HTR-8/SVneo (cell line): Measurements from ENCODE around the gene WDR49.

Source experiments
- DNase-seq: peaks from one replicate; pipeline ENCODE4 v3.0.0; 2011; ENCODE audit warnings: low spot score, mixed read lengths; ENCODE audit not compliant: insufficient read length
- FAIRE-seq: peaks from 2 replicates; lab custom pipeline; 2011; peaks lifted over from hg19 to GRCh38; lab: Jason Lieb, UNC

Gene WDR49

DNA sequence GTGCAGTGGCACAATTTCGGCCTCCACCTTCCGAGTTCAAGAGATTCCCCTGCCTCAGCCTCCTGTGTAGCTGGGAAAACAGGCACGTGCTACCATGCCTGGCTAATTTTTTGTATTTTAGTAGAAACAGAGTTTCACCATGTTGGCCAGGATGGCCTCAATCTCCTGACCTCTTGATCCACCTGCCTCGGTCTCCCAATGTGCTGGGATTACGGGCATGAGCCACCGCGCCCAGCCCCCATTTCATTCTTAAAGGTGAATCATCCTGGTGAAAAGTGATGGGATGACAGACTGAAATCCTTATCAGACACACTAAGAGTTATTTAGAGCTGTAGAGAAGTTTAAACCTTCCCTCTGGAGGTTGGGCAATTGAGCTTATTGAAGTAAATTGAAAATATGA is 155.8 kb downstream of the WDR49 start:
- no peak for FAIRE-seq

DNA sequence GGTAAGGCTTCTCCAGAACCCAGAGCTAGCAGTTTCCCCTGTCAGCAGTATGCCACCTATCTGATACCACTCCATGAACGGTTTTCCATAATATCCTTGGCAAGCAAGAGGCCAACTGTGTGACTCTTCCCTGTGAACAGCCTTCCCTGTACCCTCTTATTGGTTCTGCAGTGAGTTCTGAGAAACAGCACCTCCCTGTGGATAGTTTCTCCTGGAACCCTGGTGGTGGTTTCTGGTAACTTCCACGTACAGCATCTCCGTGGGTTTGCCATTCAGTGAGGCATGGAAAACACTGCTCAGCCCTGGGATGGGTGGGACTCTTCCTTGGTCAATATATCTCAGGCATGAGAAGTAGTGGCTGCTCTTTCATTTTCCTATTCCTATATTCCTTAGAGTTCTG is 160.5 kb downstream of the WDR49 start:
- DNase-seq = no peak
- no peak for FAIRE-seq

More for the DNA sequence above, 155.8 kb downstream of the WDR49 start:
- DNase-seq = no peak

GRCh38 chr3:167491621-167492020 is 162.1 kb downstream of the WDR49 start:
- DNase-seq (no peak), FAIRE-seq (no peak)

- DNase-seq (no peak), FAIRE-seq (no peak)
These were observed 164.2 kb downstream of the WDR49 start for GRCh38 chr3:167489571-167489970.

DNA sequence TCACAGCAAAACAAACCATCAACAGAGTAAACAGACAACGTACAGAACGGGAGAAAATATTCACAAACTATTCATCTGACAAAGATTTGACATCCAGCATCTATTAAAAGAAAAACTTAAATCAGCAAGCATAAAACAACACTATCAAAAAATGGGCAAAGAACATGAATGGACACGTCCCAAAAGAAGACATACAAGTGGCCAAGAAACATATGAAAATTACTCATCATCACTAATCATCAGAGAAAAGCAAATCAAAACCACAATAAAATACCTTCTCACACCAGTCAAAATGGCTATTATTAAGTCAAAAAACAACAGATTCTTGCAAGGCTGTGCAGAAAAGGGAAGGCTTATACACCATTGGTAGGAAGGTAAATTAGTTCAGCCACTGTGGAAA is 166.2 kb downstream of the WDR49 start:
- no peak for FAIRE-seq

GRCh38 chr3:167484551-167484950 is 169.2 kb downstream of the WDR49 start:
- FAIRE-seq (no peak), DNase-seq (no peak)

More for the DNA sequence above, 166.2 kb downstream of the WDR49 start:
- DNase-seq = no peak

DNA sequence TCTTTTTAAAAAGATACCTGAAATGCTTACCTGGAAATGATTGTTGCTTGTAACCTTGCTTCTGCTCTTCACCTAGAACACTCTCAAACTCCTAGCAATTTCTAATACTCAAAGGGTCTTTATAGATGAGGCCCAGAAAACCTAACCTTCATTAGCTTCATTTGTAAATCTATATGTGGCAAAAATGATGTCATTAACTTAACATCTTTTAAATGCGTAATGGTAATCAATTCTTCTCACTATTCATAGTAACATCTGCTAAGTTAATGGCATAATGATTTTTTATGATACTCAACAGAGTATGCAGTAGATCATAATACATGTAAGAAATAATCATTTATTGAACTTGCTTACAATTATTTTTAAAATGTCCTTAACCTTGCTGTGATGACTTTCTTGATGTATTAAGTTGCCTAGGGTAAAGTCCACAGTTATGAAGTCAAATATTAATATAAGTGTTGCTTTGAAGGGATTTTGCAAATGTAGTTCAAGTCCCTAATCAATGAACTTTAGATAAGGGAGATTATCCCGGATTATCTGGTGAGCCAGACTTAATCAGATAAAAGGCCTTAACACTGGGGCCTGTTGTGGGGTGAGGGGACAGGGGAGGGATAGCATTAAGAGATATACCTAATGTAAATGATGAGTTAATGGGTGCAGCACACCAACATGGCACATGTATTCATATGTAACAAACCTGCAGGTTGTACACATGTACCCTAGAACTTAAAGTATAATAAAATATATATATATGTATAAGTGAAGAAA is 169.8 kb downstream of the WDR49 start:
- DNase-seq (no peak), FAIRE-seq (no peak)

- FAIRE-seq = no peak
- no peak for DNase-seq
These were observed 172.6 kb downstream of the WDR49 start for GRCh38 chr3:167481164-167481563.

DNA sequence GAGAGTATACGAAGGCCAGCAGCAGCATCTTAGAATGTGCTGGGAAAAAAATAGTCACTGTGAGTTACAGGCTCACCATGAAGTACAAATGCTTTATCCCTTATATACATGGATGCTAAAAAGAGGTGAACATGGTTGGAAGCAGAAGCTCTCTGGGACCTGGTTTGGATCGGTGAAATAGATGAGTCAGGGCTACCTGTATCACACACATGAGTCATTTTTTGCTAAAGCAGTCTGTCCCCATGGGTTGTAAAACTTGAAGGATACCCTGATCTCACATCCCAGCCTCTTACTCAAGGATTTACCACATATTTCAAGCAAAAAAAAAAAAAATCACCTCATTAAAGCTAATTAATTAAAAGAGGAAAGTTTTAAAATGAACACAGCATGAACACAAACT is 173.0 kb downstream of the WDR49 start:
- FAIRE-seq = no peak

GRCh38 chr3:167473863-167474262 is 179.9 kb downstream of the WDR49 start, which contains the start of gene SERPINI2:
SERPINI2 (minus strand) TSS chr3:167474042; CDS start chr3:167471834, 2,208 bp downstream.
- FAIRE-seq (no peak), DNase-seq (no peak)

More for the DNA sequence above, 173.0 kb downstream of the WDR49 start:
- DNase-seq = no peak

DNA sequence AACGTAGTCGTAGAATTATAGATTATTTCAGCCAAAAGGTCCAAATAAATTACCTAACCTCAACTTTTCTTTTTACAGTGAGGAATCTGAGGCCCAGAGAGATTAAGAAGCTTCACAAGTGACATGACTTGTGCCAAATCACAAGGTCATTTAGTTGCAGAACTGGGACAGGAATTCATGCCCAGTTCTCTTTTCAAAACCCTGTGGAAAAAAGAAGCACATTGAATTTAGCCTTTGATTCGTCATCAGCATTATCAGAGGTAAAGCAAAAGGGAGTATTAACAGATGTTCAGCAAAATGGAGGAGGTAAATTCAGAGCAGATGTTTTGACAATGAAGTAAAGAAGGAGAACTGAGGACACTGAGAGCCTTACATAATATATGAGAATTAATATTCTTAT is 184.4 kb downstream of the WDR49 start:
- DNase-seq = no peak
- FAIRE-seq = no peak

DNA sequence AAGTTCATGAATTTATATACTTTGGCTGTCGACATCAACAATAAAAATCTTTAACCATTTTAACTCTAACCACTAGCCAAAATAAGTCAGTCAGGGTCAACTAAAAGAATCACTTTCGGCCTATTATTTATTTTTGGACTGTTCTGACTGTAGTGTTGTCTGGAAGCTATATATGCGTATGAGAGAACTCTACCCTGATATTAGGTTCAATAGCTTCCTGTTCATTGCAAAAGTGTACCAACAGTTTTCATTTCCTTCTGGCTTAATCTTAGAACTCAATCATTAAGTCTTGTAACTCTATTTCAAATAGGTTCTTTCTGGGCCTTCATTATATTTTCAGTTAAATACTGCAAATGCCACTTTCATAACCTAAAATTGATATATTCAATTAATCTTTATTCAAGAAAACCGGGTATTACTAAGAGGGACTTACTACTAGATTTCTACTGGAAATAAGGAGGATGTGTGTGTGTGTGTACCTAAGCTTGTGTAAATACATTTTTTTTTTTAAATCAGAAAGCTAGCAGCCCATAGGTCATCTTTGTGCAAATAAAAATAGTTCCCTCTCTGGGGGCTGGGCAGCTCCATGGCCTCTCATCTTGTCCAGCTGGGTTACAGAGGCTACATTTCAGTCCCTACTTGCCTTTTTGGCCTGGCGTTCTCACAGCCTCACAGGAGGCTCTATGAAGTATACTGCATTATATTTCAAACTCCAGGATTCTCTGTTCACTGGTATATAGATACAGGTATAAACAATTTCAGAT is 185.7 kb downstream of the WDR49 start:
- DNase-seq = no peak
- no peak for FAIRE-seq

- no peak for DNase-seq
- FAIRE-seq = no peak
These were observed 186.8 kb downstream of the WDR49 start for GRCh38 chr3:167466966-167467365.

DNA sequence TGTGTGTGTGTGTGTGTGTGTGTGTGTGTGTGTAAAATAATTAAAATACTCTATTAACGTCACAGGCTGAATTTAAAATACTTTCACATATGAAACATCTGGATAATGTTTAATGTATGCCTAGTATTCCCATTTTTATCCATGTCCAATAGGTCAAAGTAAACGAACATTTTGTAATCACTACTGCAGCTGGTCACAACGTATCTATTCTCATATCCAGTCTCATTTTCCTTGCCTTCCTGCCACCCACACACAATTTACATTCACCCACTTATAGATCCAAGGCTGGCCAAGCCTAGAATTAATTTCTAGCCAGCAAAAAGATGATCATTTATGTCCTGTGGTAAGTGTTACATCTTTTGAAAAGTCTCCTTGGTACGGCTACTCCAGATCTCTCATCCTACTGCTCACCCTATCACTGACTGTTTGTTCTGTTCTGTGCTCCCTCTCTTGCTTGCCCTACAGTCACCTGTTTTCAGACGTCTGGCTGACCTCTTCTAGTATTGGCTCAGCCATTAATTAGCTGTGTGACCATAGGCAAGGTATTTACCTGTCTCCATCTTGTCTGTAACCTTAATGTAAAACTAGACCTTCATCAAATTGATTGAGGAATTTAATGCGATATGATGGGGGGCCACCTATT is 197.5 kb downstream of the WDR49 start:
- DNase-seq = no peak
- no peak for FAIRE-seq

- FAIRE-seq (no peak), DNase-seq (no peak)
These were observed 199.9 kb downstream of the WDR49 start for GRCh38 chr3:167453815-167454214.

- FAIRE-seq (no peak), DNase-seq (no peak)
These were observed 202.5 kb downstream of the WDR49 start for GRCh38 chr3:167451282-167451681.

DNA sequence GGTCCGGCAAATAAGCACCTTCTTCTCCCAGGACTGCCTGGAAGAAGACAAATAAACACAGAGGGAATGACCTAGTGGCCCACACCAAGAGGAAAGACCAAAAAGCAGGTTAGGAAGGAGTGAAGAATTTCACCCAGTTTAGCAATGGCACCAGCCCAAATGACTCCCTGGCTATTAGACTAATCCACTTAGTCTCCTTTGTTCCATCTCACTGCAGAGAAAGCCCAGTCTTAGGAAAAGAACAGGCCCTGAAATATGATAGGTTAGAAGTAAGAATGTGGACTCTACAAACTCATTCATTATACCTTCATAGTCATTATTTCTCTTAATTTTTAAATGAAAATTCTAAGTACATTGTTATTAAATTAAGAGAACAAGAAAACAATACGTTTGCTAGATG is 203.1 kb downstream of the WDR49 start:
- no peak for DNase-seq
- FAIRE-seq = no peak

DNA sequence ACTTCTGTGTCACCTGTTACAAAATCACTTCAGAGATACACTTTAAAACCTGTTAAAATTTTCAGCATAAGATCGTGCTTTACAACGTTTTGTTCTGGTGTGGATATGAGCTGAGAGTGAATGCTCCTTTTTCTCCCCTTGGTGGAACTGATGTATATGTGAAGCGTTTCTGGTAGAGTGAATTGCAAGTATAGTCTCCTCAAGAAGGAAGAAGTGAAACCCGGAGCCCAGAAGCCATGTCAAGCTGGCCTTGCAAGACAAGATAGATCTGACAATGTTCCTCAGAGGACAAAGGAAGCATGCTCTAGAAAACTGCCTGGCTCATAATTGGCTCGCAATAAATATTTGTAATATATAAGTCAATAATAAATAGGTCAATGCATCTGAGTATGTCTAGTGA is 203.5 kb downstream of the WDR49 start:
- no peak for FAIRE-seq
- no peak for DNase-seq

DNA sequence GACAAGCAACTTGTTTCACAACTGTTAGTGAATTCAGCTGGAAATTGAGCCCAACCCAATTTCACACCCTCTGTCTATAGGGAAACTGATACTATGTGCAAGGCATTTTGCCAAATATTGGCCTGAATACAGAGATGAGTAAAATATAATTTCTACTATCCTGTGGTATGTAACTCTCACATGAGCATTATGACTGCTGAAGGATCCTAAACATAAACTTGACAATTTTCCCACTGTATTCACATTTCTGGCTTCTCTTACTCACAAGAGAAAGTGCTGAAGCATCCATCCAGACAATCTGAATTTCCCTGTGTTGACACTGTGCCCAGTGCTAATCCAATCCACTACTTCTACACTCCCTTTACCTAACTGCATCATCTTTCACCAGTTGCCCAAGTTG is 208.3 kb downstream of the WDR49 start:
- FAIRE-seq (no peak), DNase-seq (no peak)

DNA sequence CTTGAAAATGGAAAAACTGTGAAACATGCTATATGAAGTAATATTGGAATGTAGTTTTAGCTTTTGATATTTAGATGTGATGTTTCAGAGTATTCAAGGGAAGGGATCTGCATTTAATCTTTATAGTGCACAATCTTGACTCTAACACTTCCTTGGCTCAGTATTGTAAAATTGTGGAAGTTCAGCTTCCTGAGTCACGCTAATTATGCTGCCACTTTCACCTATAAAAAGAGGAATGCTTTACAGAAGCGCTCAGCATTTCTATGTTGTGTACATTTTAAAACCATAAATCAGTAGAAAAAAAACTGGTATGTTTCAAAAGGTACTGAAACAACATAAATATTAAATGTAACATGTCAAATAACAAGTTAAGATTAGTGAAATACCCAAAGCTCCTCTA is 212.5 kb downstream of the WDR49 start:
- no peak for FAIRE-seq
- no peak for DNase-seq
